Activated naive CD4-positive, alpha-beta T cell treated with anti-CD3 and anti-CD28 coated beads, Interleukin-2, amount 50 U/mL, for 72 hours (primary cell): ENCODE results near the gene STX3. TPM values are rescaled to one million over a fixed set of nuclear protein-coding genes. Genes with fewer than 3 reads are reported as not detected.
"Not testable (repeated sequence)": the region's sequence is repeated elsewhere in the genome, so short reads cannot be mapped to it uniquely, and the experiment has no call there.

Experiments used
- ATAC-seq, 2 donors: fragments of 150-1000 bp; cut with Tn5 transposase; 2 replicates each; pipeline ENCODE4 v1.10.0; 2021; ENCODE audit warnings: mild to moderate bottlenecking in 2 of 2, moderate library complexity in 2 of 2
- DNase-seq, 2 donors: peaks; one replicate each; pipeline ENCODE4 v3.0.0; 2021 to 2022; ENCODE audit warnings: low spot score in 2 of 2
- H3K27ac Mint-ChIP-seq, 2 donors: one replicate each; pipeline ENCODE4 v1.8.0; 2022; ENCODE audit warnings: mild to moderate bottlenecking in 2 of 2, mixed read lengths in 2 of 2
- H3K36me3 Mint-ChIP-seq, 2 donors: one replicate each; pipeline ENCODE4 v1.8.0; 2022; ENCODE audit warnings: mixed read lengths in 2 of 2
- H3K9me3 Mint-ChIP-seq, 2 donors: one replicate each; pipeline ENCODE4 v1.8.0; 2022; ENCODE audit warnings: mixed read lengths in 2 of 2
- total RNA-seq, 2 donors: library from RNA; stranded (reverse); gene quantifications; one replicate each; pipeline ENCODE4 v1.2.3, GENCODE V29; 2022

STX3 gene
- total RNA-seq, 2 donors from 2014 or later: 6.1 to 10.0 TPM

GRCh38 chr11:59801981-59802638 is 46.9 kb downstream of the STX3 start:
- Mint-ChIP-seq H3K36me3 (peaks cover 0 to 9% of the 10 kb centered on the region in 2 donors), H3K9me3 (no peaks in the 10 kb centered on the region), H3K27ac (no peak overlapping the region)
- ATAC-seq (peak; percentile 26 to 49), DNase-seq (no peak)

- Mint-ChIP-seq H3K27ac (no peak overlapping the region), H3K36me3 (peaks cover 0 to 10% of the 10 kb centered on the region in 2 donors), H3K9me3 (no peaks in the 10 kb centered on the region)
- peak; percentile 70 to 76 for ATAC-seq
- DNase-seq: peak in 1 of 2 donors; percentile 53
Observed at GRCh38 chr11:59802639-59803176, 47.5 kb downstream of the STX3 start.

GRCh38 chr11:59804061-59804460 is 48.9 kb downstream of the STX3 start:
- Mint-ChIP-seq H3K9me3 (no peaks in the 10 kb centered on the region), H3K27ac (no peak overlapping the region), H3K36me3 (peaks cover 0 to 10% of the 10 kb centered on the region in 2 donors)
- no peak for ATAC-seq
- DNase-seq: no peak

GRCh38 chr11:59807047-59807610 is 52.0 kb downstream of the STX3 start:
- H3K27ac Mint-ChIP-seq: peak overlapping the region; percentile 14 to 89
- no peak for ATAC-seq
- peaks cover 16 to 21% of the 10 kb centered on the region in 2 donors for H3K36me3 Mint-ChIP-seq
- H3K9me3 Mint-ChIP-seq: peaks cover 4 to 5% of the 10 kb centered on the region in 2 donors
- DNase-seq: no peak

GRCh38 chr11:59810189-59810910 is 55.2 kb downstream of the STX3 start, which contains the start of gene MRPL16:
Gene MRPL16, minus strand, starts transcription at chr11:59810778. Its CDS starts 120 bp downstream, at chr11:59810658.
- Mint-ChIP-seq H3K27ac (peak within 1 kb of the TSS; percentile 92 to 95), H3K36me3 (peaks cover 16 to 21% of the 10 kb centered on the region in 2 donors), H3K9me3 (peaks cover 4 to 5% of the 10 kb centered on the region in 2 donors)
- ATAC-seq: peak; percentile 98 to 99
- peak; percentile 84 to 87 for DNase-seq

GRCh38 chr11:59810911-59811259 is 55.7 kb downstream of the STX3 start:
- ATAC-seq: no peak
- DNase-seq: no peak
- H3K9me3 Mint-ChIP-seq: peaks cover 4 to 5% of the 10 kb centered on the region in 2 donors
- H3K27ac Mint-ChIP-seq: peak overlapping the region; percentile 92 to 95
- H3K36me3 Mint-ChIP-seq: peaks cover 16 to 21% of the 10 kb centered on the region in 2 donors

- H3K27ac Mint-ChIP-seq: no peak overlapping the region
- peaks cover 11 to 16% of the 10 kb centered on the region in 2 donors for H3K36me3 Mint-ChIP-seq
- DNase-seq (no peak), ATAC-seq (no peak)
- peaks cover 4 to 5% of the 10 kb centered on the region in 2 donors for H3K9me3 Mint-ChIP-seq
Observed at GRCh38 chr11:59812220-59812619, 57.0 kb downstream of the STX3 start.

- Mint-ChIP-seq H3K27ac (no peak overlapping the region), H3K36me3 (peaks cover 11 to 16% of the 10 kb centered on the region in 2 donors), H3K9me3 (peaks cover 4 to 5% of the 10 kb centered on the region in 2 donors)
- DNase-seq: no peak
- ATAC-seq: no peak
Observed at GRCh38 chr11:59813364-59813763, 58.2 kb downstream of the STX3 start.

GRCh38 chr11:59814021-59814420 is 58.8 kb downstream of the STX3 start:
- DNase-seq (no peak), ATAC-seq (no peak)
- Mint-ChIP-seq H3K36me3 (peaks cover 11 to 16% of the 10 kb centered on the region in 2 donors), H3K9me3 (peaks cover 4 to 5% of the 10 kb centered on the region in 2 donors), H3K27ac (no peak overlapping the region)

GRCh38 chr11:59815754-59816153 is 60.6 kb downstream of the STX3 start:
- DNase-seq (no peak), ATAC-seq (no peak)
- peaks cover 6% of the 10 kb centered on the region in 2 donors for H3K36me3 Mint-ChIP-seq
- H3K9me3 Mint-ChIP-seq: peaks cover 4 to 5% of the 10 kb centered on the region in 2 donors
- H3K27ac Mint-ChIP-seq: no peak overlapping the region

- not testable (repeated sequence) for H3K9me3 Mint-ChIP-seq, H3K36me3 Mint-ChIP-seq, H3K27ac Mint-ChIP-seq, DNase-seq, ATAC-seq
Observed at GRCh38 chr11:59816434-59816833, 61.3 kb downstream of the STX3 start.

- Mint-ChIP-seq H3K27ac (no peak overlapping the region), H3K36me3 (no peaks in the 10 kb centered on the region), H3K9me3 (no peaks in the 10 kb centered on the region)
- no peak for ATAC-seq
- DNase-seq: no peak
Observed at GRCh38 chr11:59818572-59818971, 63.4 kb downstream of the STX3 start.

- Mint-ChIP-seq H3K36me3 (no peaks in the 10 kb centered on the region), H3K27ac (no peak overlapping the region), H3K9me3 (no peaks in the 10 kb centered on the region)
- ATAC-seq: peak; percentile 47 to 70
- DNase-seq: no peak
Observed at GRCh38 chr11:59822989-59823566, 67.9 kb downstream of the STX3 start.

GRCh38 chr11:59829358-59829757 is 74.2 kb downstream of the STX3 start:
- no peak for DNase-seq
- Mint-ChIP-seq H3K36me3 (no peaks in the 10 kb centered on the region), H3K9me3 (no peaks in the 10 kb centered on the region), H3K27ac (no peak overlapping the region)
- ATAC-seq: no peak

GRCh38 chr11:59833602-59834001 is 78.4 kb downstream of the STX3 start:
- no peaks in the 10 kb centered on the region for H3K9me3 Mint-ChIP-seq
- DNase-seq (no peak), ATAC-seq (no peak)
- no peak overlapping the region for H3K27ac Mint-ChIP-seq
- no peaks in the 10 kb centered on the region for H3K36me3 Mint-ChIP-seq

- H3K36me3 Mint-ChIP-seq: no peaks in the 10 kb centered on the region
- H3K27ac Mint-ChIP-seq: no peak overlapping the region
- ATAC-seq (no peak), DNase-seq (no peak)
- no peaks in the 10 kb centered on the region for H3K9me3 Mint-ChIP-seq
Observed at GRCh38 chr11:59839615-59840014, 84.4 kb downstream of the STX3 start.

GRCh38 chr11:59841514-59841913 is 86.3 kb downstream of the STX3 start:
- no peak for ATAC-seq
- no peak for DNase-seq
- Mint-ChIP-seq H3K9me3 (no peaks in the 10 kb centered on the region), H3K36me3 (no peaks in the 10 kb centered on the region), H3K27ac (no peak overlapping the region)
